NCI-H82 treated with DMSO at 0.1 percent for 48 hours (cell line): ENCODE results near the gene BMP8A.
"Not testable (repeated sequence)": the region's sequence is repeated elsewhere in the genome, so short reads cannot be mapped to it uniquely, and the experiment has no call there.

Experiments
- DNase-seq: peaks from one replicate; lab custom pipeline; 2025; ENCODE audit not compliant: unreplicated experiment; lab: John Stamatoyannopoulos, UW

Gene BMP8A

DNA sequence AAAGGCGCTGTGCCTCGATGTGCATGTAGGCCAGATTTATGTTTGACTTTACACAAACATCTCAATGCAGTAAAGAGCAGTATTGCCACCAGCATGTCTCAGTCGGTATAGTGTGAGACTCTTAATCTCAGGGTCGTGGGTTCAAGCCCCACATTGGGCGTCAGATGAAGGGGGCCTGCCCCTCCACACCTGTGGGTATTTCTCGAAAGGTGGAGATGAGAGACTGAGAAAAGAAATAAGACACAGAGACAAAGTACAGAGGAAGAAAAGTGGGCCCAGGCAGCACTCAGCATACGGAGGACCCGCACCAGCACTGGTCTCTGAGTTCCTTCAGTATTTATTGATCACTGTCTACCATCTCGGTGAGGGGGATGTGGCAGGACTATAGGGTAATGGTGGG is 13.0 kb downstream of the BMP8A start:
- DNase-seq, result not testable (repeated sequence)

DNA sequence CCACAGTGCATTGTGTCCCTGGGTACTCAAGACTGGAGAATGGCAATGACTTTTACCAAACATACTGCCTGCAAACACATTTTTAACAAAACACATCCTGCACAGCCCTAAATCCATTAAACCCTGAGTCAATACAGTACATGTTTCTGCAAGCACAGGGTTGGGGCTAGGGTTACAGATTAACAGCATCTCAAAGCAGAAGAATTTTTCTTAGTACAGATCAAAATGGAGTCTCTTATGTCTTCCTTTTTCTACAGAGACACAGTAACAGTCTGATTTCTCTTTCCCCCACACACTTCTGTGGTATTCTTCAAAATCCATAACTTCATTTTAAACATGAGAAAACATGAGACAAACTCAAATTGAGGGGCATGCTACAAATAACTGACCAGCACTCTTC is 13.9 kb downstream of the BMP8A start:
- no peak for DNase-seq

DNA sequence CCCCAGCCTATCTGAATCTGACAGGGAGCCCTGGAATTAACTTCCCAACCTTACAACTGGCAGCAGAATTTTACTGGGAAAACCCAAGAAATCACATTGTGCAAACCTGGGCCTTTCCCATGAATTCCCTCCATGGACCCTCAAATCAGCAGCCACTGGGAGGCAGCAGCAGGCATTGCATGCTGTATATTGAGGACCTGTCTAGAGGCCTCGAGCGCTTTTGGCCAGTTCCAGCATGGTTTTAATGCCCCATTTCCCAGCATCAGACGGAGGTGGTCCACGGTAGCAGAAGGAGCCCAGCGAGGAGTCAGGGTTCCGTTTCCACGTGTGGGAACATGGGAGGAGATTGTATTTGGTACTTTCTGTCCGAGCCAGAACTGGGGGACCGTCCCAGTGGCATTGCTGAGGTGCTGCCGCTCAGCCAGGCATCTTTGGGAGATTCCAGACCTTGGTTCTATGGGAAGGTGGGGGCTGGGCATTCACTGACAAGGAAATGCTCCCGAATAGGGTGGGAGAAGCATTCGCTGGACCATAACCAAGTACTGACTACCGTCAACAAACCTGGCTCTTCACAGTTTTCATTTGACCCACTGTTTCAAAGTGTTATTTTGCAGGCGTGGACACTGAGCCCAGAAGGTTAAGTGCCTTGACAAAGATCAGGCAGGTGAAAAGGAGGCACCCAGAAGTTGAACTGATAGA is 15.9 kb downstream of the BMP8A start:
- DNase-seq, result no peak

DNA sequence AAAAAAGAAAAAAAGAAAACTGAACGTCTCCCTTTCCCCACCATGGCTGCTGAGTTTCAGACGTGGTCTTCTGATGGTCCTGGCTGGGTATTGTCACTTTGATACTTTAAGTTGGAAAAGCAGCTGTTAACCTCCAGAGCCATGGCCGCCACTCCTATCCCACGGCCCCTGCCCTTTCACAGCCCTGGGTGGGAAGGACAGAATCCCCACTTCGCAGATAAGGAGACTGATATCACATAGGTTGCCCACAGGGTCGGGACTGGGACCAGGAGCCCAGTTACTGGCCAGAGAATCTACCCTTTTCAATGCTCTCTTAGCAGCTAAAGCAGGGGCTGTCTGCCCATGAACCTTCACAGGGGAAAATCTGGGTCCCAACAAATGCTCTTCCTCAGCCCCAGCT is 16.8 kb downstream of the BMP8A start:
- no peak for DNase-seq

DNA sequence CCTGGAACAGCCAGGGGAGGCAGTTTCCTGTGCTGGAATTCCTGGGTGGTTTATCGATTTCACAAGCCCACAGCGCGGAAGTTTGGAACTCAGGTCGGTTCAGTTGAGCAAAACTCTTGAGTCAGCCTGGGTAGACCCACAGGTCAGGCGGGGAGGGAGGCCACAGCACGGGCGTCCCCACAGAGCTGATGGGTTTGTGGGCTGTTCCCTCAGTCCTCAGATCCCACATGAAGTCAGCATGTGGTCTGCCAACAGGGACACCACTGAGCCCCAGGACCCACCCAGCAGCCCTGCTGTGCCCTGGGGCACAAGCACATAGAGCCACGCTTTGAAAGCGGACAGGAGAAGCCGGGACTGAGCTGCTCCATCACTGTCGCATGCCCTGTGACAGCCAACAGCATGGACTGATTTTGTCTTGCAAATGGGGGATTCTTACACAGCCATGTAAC is 17.4 kb downstream of the BMP8A start:
- no peak for DNase-seq

DNA sequence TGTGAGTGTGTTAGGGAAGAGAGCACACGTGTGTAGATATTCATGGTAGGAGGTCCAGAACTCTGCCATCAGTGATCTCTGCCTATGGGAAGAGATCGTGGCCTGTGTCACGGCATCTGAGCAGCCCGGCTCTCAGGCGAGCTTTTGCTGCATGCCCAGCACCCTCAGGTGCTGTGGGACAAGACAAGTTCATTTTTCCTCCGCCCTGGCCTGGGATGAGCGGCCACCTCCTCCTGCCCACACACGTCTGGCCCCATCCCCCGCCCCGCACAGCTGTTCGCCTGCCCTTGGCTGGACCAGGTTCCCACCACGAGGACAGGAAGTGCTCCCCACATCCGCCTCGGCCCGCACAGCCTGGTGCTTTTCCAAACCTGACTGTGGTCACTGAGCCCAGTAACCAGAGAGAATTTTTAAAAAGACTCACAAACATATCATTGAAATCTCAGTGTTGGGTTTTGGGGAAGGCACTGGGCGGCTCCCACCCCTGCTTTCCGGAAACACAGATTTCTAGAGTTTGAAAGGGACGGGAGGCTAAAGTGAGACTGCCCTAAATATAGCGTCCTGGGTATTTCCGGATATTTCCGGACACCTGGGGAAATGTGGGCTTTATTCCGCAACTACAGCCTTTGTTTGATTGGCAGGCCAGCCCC is 18.0 kb downstream of the BMP8A start:
- DNase-seq, result no peak

DNA sequence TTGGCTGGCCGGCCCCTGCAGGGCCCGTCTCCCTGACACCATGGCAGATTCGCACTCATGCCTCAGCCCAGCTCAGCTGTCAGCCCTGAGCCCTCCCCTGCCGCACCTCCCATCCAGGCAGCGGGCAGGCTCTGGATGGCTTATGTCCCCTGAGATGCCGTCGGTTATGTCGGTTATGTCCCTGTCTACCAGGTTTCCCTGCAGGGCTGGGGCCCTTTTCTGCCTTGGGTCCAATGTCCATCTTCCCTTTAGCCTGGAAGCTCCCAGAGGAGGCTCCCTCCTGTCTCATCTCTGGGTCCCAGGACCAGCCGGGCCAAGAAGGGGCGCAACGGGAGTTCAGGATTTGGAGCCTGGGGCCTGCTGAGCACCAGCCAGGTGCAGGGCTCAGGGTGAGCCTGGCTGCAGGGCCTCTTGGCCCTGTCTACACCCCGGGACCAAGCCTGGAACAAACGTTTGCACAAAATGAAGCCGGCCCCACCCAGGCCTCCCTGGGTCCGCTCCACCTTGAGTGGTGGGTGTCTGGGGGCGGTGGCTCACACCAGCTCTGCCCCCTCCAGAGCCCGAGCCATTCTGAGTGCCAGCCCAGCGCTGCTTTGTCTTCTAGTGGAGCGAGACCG is 19.2 kb downstream of the BMP8A start:
- DNase-seq, result not testable (repeated sequence)

DNA sequence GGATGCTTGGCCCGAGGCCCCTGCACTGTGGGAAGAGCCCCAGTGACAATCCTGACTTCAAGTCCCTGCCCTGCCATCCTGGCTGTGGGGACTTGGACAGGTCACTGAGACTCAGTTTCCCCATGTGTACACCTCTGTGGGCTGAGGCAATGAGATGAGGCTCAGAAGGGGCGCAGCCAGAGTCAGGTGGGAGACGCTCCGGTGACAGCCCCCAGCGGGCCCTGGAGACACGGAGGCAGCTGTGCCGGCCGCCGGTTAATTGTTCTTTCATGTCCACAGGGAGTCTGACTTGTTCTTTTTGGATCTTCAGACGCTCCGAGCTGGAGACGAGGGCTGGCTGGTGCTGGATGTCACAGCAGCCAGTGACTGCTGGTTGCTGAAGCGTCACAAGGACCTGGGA is 20.0 kb downstream of the BMP8A start:
- DNase-seq, result not testable (repeated sequence)

DNA sequence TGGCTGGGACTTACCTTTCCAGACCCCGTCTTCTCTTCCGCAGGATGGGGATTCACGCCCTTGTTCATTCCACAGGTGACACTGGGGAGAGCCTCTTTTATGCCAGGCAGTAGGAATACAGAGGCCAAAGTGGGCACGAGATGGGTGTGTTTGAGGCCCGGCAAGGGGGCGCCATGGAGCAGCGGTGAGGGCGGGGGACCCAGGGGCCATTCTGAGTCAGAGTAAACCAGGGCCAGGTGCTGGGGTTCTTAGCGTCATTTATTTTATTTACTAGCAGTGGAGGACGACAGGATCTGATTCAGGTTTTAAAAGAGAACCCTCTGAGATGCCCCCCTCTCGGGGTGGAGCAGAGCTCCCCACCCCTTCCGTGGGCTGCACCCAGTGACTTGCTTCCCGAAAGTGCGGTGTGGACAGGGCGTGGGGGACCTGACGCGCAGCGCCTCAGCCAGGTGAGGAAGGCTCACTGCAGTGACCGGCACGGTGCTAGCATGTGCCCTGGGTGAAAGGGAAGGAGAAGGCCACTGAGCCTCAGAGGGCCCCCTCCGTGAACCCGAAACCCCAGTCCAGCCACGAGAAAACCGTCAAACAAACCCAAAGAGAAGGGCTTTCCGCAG is 20.9 kb downstream of the BMP8A start:
- DNase-seq, result not testable (repeated sequence)

DNA sequence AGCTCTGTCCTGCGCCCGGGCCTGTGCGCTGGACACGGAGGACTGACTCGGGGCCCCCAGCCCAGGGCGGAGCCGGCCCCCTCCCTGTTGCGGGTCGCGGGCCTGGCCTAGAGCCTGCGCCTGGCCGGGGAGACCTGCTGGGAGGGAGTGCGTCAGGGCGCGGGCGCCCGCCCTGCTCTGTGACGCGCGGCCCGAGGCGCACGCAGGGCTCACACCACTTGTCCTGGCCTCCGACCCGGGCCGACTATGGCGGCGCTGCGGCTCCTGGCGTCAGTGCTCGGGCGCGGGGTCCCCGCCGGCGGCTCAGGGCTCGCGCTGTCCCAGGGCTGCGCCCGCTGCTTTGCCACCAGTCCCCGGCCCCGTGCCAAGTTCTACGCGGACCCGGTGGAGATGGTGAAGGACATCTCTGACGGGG is 23.3 kb downstream of the BMP8A start:
- DNase-seq, result not testable (repeated sequence)

DNA sequence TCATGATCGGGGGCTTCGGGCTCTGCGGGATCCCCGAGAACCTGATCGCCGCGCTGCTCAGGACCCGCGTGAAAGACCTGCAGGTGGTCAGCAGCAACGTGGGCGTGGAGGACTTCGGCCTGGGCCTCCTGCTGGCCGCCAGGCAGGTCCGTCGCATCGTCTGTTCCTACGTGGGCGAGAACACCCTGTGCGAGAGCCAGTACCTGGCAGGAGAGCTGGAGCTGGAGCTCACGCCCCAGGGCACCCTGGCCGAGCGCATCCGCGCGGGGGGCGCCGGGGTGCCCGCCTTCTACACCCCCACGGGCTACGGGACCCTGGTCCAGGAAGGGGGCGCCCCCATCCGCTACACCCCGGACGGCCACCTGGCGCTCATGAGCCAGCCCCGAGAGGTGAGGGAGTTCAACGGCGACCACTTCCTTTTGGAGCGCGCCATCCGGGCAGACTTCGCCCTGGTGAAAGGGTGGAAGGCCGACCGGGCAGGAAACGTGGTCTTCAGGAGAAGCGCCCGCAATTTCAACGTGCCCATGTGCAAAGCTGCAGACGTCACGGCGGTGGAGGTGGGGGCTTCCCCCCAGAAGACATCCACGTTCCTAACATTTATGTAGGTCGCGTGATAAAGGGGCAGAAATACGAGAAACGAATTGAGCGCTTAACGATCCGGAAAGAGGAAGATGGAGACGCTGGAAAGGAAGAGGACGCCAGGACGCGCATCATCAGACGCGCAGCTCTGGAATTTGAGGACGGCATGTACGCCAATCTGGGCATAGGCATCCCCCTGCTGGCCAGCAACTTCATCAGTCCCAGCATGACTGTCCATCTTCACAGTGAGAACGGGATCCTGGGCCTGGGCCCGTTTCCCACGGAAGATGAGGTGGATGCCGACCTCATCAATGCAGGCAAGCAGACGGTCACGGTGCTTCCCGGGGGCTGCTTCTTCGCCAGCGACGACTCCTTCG is 24.0 kb downstream of the BMP8A start:
- DNase-seq, result not testable (repeated sequence)

DNA sequence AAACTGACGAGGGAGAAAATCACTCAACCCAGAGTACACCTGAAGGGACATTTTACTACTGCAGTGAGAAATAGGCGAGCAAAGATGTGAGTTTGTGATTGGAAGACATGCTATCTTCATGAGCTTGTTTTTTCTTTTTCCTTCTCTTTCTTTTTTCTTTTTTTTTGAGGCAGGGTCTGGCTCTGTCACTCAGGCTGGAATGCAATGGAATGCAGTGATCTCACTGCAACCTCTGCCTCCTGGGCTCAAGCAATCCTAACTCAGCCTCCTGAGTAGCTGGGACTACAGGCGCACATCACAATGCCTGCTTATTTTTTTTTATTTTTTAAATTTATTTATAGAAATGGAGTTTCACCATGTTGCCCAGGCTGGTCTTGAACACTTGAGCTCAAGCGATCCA is 25.4 kb downstream of the BMP8A start:
- DNase-seq, result not testable (repeated sequence)

DNA sequence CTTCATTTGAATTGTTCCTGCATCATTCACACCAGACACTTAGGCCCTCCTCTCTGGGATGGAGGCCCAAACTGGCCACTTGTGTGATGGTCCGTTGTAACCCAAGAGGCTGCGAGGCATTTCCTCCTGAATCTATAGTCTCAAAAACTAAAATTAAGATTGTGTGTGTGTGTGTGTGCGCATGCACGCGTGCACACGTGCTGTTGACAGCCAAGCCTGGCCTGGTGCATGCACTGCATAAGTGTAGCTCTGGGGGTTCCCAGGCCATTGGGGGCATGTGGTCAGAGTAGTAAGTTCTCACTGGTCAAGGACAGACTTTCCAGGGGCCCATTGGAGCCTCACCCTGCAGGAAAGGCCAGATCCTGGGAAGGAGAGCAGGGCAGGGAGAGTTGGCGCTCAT is 26.5 kb downstream of the BMP8A start:
- DNase-seq, result not testable (repeated sequence)

DNA sequence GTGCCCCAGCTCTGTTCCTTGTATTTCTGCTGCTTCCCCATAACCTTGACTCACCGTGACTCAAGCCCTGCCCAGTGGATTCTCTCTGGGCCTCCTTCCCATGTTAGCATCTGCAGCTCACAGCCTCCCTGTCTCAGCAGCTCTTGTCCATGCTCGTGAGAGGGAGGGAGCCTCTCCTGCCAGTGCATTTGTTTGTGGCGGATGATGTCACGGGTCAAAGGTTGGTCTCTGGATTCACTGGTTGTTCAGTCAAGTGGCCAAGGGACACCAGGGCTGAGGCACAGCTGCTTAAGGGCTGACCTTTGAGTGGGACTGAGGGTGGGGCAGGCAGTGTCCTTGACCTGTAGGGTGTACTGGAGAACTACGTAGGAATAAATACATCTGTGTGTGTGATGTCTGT is 27.9 kb downstream of the BMP8A start:
- not testable (repeated sequence) for DNase-seq

DNA sequence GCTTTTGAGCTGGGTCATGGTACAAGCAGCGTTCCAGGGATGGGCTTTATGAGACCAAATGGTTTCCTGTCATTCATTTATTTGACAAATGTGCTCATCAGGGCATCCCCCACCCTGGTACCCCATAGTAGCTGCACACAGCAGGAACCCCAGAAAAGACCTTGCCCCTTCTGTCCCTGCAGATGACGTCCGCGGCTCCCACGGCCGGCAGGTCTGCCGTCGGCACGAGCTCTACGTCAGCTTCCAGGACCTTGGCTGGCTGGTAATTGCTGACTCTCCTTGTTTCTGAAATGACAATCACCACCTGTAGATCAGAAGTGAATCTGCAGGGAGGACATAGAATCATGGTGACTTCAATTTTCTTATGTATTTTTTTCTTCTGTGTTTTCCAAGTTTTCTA is 30.8 kb downstream of the BMP8A start:
- not testable (repeated sequence) for DNase-seq

DNA sequence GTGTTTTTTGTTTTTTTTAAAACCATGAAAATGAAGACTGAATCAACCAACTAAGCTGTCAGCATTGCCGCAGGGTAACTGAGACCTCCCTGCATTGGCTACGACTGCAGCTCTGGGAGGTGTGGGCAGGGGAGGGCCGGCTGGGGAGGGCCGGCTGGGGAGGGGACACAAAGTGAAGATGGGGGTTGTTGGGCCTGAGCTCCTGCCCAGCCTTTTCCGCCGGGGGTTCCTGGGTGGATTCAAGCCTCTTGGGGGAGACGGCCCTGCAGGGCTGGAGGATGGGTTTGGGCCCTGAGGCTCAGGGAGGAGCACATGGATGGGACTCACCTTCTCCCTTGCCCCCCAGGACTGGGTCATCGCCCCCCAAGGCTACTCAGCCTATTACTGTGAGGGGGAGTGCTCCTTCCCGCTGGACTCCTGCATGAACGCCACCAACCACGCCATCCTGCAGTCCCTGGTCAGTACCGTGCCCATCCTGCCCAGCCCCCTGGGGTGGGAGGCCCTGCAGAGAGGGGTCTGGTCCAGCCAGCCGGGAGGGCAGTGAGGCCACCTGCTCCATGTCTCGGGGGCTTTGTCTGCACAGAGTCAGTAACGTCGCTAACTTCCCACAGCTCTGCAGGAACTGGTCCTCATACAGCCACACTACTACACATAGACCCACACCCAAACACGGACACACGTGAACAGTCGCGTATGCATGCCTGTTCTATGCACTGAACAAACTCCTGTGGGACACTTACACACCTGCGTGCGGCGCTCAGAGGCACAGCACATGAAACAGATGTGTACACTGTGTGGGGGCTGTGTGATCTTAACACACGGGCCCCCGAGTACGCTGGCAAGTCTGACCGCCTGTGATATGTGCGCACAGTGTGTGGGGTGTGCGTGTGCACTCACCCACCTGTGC is 31.5 kb downstream of the BMP8A start:
- no peak for DNase-seq

DNA sequence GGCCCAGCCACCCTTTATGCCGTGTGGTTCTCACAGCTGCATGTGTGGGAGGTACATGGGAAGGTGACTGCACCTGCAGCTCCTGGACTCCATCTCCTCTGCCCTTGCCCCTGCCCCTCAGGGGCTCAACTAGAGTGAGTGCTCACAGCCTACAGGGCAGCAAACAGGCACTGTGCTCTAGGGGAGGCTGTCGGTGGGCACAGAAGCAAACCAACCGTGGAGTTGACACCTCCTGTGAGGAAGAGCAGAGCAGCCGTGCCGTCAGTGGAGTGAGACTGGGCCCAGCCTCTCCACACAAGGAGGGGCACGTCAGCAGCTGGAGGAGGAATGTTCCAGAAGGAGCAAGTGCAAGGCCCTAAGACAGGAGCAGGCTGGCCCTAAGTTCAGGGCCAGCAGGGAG is 32.7 kb downstream of the BMP8A start:
- no peak for DNase-seq

DNA sequence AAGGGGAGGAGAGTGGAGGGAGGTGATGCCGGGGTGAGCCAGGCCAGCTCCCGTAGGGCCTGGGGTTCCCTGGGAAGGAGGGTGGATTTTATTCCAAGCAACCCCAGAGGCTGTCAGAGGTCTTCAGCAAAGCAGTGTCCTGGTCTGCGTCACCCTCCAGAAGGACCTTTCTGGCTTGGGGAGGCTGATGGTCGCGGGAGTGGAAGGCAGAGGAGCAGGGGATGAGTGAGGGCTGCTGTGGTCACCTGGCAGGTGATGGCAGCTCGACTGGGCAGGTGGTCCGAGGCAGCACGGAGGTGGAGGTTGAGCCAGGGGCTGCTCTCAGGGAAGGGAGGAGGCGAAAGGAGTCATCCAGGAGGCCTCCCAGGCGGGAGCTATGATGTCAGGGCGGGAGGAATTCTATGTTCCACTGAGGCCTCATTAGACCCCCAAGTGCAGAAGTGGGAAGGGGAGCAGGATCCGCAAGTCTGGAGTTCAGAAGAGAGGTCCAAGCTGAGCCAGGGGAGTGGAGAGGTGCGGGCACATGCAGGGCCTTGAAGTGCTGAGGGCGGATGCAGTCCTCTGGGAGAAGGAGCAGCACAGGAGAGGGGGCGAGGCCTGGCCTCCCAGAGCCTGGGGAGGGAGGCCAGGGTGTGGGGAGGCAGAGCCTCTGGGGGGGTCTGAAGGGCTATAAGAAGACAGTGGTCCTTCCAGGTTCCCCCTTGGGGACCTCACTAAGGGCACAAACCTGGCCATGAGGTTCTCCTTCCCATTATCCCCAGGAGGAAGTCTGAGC is 33.3 kb downstream of the BMP8A start:
- no peak for DNase-seq
